ENCODE results near the gene LGALSL. TPM values are rescaled to one million over a fixed set of nuclear protein-coding genes. Genes with fewer than 3 reads are reported as not detected.

Gene LGALSL
- total and polyA plus RNA-seq, 2 donors (not counting 1 experiment from before 2014, with no cell fraction given): 0.40 to 1.8 TPM

GRCh38 chr2:64457524-64457923 is 3.6 kb downstream of the LGALSL start:
- no peak for ATAC-seq (ENCODE audit: low read depth)
- no peak overlapping the region for H3K27ac Mint-ChIP-seq
- H3K4me1 Mint-ChIP-seq: peaks cover 12% of the 10 kb centered on the region
- no peaks in the 10 kb centered on the region for H3K9me3 Mint-ChIP-seq (ENCODE audit: insufficient read depth)
- H3K4me1 ChIP-seq (ENCODE audit: control insufficient read depth in 2 of 2, insufficient read depth in 2 of 2, low read length in 2 of 2): peaks cover 5 to 12% of the 10 kb centered on the region in 2 donors
- no peaks in the 10 kb centered on the region for H3K79me2 ChIP-seq (ENCODE audit: control insufficient read depth, insufficient read depth, low read length)
- ChIA-PET POLR2A (no interaction called here), CTCF (interaction anchor here (0.6 to 3.0 kb wide), 3 partner anchors 22 to 460 kb away, joined by 3 to 11 read pairs (median 4); no protein-coding TSS in a partner anchor)
- no peaks in the 10 kb centered on the region for H3K9me3 ChIP-seq (ENCODE audit: control extremely low read depth in 1 of 3, control insufficient read depth in 2 of 3, insufficient read depth in 1 of 3, low read length in 2 of 3)
- no peak overlapping the region for H3K27ac ChIP-seq (ENCODE audit: low read length in 2 of 2)
- no peaks in the 10 kb centered on the region for H3K27me3 ChIP-seq (replicated peaks in 1 of 4; ENCODE audit: control extremely low read depth in 1 of 4, control insufficient read depth in 3 of 4, insufficient read depth in 4 of 4, low read length in 3 of 4)
- no peaks in the 10 kb centered on the region for H3K36me3 ChIP-seq (replicated peaks in 1 of 2; ENCODE audit: control extremely low read depth in 1 of 2, control insufficient read depth in 1 of 2, extremely low read depth in 1 of 2, insufficient read depth in 2 of 2, low read length in 1 of 2)
- no peaks in the 10 kb centered on the region for H3K27me3 Mint-ChIP-seq
- H3K4me3 ChIP-seq (ENCODE audit: control extremely low read depth in 1 of 5, extremely low read depth in 1 of 5, insufficient read depth in 1 of 5, low read depth in 2 of 5, low read length in 4 of 5): no peak overlapping the region
- no peak overlapping the region for H3K4me3 Mint-ChIP-seq
- H4K20me1 ChIP-seq (ENCODE audit: control insufficient read depth, insufficient read depth, low read length, poor library complexity, severe bottlenecking): no peaks in the 10 kb centered on the region
- TF ChIP-seq EZH2 (IDR thresholded peaks at IDR 0.05; ENCODE audit: borderline replicate concordance, insufficient read depth, low read depth, low read length, poor library complexity, severe bottlenecking): no peak
- TF ChIP-seq, protein P1, sequence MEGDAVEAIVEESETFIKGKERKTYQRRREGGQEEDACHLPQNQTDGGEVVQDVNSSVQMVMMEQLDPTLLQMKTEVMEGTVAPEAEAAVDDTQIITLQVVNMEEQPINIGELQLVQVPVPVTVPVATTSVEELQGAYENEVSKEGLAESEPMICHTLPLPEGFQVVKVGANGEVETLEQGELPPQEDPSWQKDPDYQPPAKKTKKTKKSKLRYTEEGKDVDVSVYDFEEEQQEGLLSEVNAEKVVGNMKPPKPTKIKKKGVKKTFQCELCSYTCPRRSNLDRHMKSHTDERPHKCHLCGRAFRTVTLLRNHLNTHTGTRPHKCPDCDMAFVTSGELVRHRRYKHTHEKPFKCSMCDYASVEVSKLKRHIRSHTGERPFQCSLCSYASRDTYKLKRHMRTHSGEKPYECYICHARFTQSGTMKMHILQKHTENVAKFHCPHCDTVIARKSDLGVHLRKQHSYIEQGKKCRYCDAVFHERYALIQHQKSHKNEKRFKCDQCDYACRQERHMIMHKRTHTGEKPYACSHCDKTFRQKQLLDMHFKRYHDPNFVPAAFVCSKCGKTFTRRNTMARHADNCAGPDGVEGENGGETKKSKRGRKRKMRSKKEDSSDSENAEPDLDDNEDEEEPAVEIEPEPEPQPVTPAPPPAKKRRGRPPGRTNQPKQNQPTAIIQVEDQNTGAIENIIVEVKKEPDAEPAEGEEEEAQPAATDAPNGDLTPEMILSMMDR (IDR thresholded peaks at IDR 0.05): no peak
- H2AFZ ChIP-seq (ENCODE audit: insufficient read depth, low read depth, low read length, poor library complexity, severe bottlenecking): no peak overlapping the region
- intact Hi-C loops (cut with micrococcal nuclease): no loop called here
- DNase-seq: no peak
- no peak overlapping the region for H3K4me2 ChIP-seq (replicated peaks; ENCODE audit: low read depth, low read length, poor library complexity, severe bottlenecking)
- no peak overlapping the region for H3K9ac ChIP-seq (ENCODE audit: low read length)

GRCh38 chr2:64459575-64459974 is 5.6 kb downstream of the LGALSL start:
- H3K27ac Mint-ChIP-seq: no peak overlapping the region
- H3K4me1 ChIP-seq (ENCODE audit: control insufficient read depth in 2 of 2, insufficient read depth in 2 of 2, low read length in 2 of 2): peaks cover 0 to 5% of the 10 kb centered on the region in 2 donors
- TF ChIP-seq, protein P1 (IDR thresholded peaks at IDR 0.05): no peak
- TF ChIP-seq EZH2 (IDR thresholded peaks at IDR 0.05; ENCODE audit: borderline replicate concordance, insufficient read depth, low read depth, low read length, poor library complexity, severe bottlenecking): no peak
- no peaks in the 10 kb centered on the region for H3K36me3 ChIP-seq (replicated peaks in 1 of 2; ENCODE audit: control extremely low read depth in 1 of 2, control insufficient read depth in 1 of 2, extremely low read depth in 1 of 2, insufficient read depth in 2 of 2, low read length in 1 of 2)
- H3K27me3 Mint-ChIP-seq: no peaks in the 10 kb centered on the region
- WGBS (ENCODE audit: insufficient coverage): 100% methylated on average over 3 of the region's 3 CpGs
- ATAC-seq (ENCODE audit: low read depth): no peak
- no peak overlapping the region for H3K4me3 Mint-ChIP-seq
- peaks cover 6% of the 10 kb centered on the region for H3K4me1 Mint-ChIP-seq
- peaks cover 0 to 3% (median 0%) of the 10 kb centered on the region in 4 experiments for H3K27me3 ChIP-seq (replicated peaks in 1 of 4; ENCODE audit: control extremely low read depth in 1 of 4, control insufficient read depth in 3 of 4, insufficient read depth in 4 of 4, low read length in 3 of 4)
- intact Hi-C loops (cut with micrococcal nuclease): no loop called here
- H3K27ac ChIP-seq (ENCODE audit: low read length in 2 of 2): no peak overlapping the region
- no peak for DNase-seq
- no peak overlapping the region for H3K9ac ChIP-seq (ENCODE audit: low read length)
- no peak overlapping the region for H3K4me3 ChIP-seq (ENCODE audit: control extremely low read depth in 1 of 5, extremely low read depth in 1 of 5, insufficient read depth in 1 of 5, low read depth in 2 of 5, low read length in 4 of 5)
- no peaks in the 10 kb centered on the region for H4K20me1 ChIP-seq (ENCODE audit: control insufficient read depth, insufficient read depth, low read length, poor library complexity, severe bottlenecking)
- ChIA-PET POLR2A (no interaction called here), CTCF (interaction anchor here (0.9 kb wide), 1 partner anchor 28 kb away, joined by 3 read pairs; no protein-coding TSS in a partner anchor)
- H2AFZ ChIP-seq (ENCODE audit: insufficient read depth, low read depth, low read length, poor library complexity, severe bottlenecking): no peak overlapping the region
- no peaks in the 10 kb centered on the region for H3K9me3 Mint-ChIP-seq (ENCODE audit: insufficient read depth)
- no peaks in the 10 kb centered on the region for H3K79me2 ChIP-seq (ENCODE audit: control insufficient read depth, insufficient read depth, low read length)
- no peaks in the 10 kb centered on the region for H3K9me3 ChIP-seq (ENCODE audit: control extremely low read depth in 1 of 3, control insufficient read depth in 2 of 3, insufficient read depth in 1 of 3, low read length in 2 of 3)
- no peak overlapping the region for H3K4me2 ChIP-seq (replicated peaks; ENCODE audit: low read depth, low read length, poor library complexity, severe bottlenecking)
